Mesenchymal stem cell (in vitro differentiated cells and primary cell): Measurements from ENCODE around the gene GRAMD4.

ENCODE experiments used
- DNase-seq: peaks from one replicate; pipeline ENCODE4 v3.0.0-alpha.2; 2013
- H2AFZ ChIP-seq: one replicate; pipeline ENCODE4 v1.6.1; 2013; ENCODE audit warnings: low read depth, mild to moderate bottlenecking, control low read depth, inconsistent platforms, low read length, moderate library complexity
- H2AK5ac ChIP-seq: 2 replicates; pipeline ENCODE4 v1.6.1; 2013; ENCODE audit warnings: low read length, moderate library complexity, mild to moderate bottlenecking, inconsistent platforms; ENCODE audit not compliant: severe bottlenecking
- H2BK120ac ChIP-seq: one replicate; pipeline ENCODE4 v1.6.1; 2013; ENCODE audit warnings: low read depth, mild to moderate bottlenecking, inconsistent platforms, low read length, moderate library complexity
- H2BK12ac ChIP-seq, 2 experiments: one replicate each; pipeline ENCODE4 v1.6.1; 2013; ENCODE audit warnings: inconsistent platforms in 2 of 2, low read length in 2 of 2, mild to moderate bottlenecking in 2 of 2, moderate library complexity in 2 of 2, control low read depth in 1 of 2
- H2BK15ac ChIP-seq: one replicate; pipeline ENCODE4 v1.6.1; 2013; ENCODE audit warnings: mild to moderate bottlenecking, low read depth, inconsistent platforms; ENCODE audit not compliant: poor library complexity, severe bottlenecking
- H2BK5ac ChIP-seq: 2 replicates; pipeline ENCODE4 v1.6.1; 2013; ENCODE audit warnings: low read depth, mild to moderate bottlenecking, low read length, control low read depth, inconsistent platforms; ENCODE audit not compliant: poor library complexity, severe bottlenecking
- H3K14ac ChIP-seq, 2 experiments: one replicate each; pipeline ENCODE4 v1.6.1; 2013; ENCODE audit warnings: inconsistent platforms in 2 of 2, low read length in 2 of 2, control low read depth in 1 of 2, mild to moderate bottlenecking in 1 of 2, moderate library complexity in 1 of 2
- H3K18ac ChIP-seq, 2 experiments: one replicate each; pipeline ENCODE4 v1.6.1; 2013; ENCODE audit warnings: inconsistent platforms in 2 of 2, low read length in 2 of 2, control low read depth in 1 of 2, low read depth in 1 of 2, mild to moderate bottlenecking in 1 of 2
- H3K23ac ChIP-seq, 2 experiments: one replicate each; pipeline ENCODE4 v1.6.1; 2013; ENCODE audit warnings: inconsistent platforms in 2 of 2, low read length in 2 of 2, mild to moderate bottlenecking in 2 of 2, moderate library complexity in 2 of 2, control low read depth in 1 of 2
- H3K27ac ChIP-seq: 2 replicates; pipeline ENCODE4 v1.5.1; 2013; ENCODE audit warnings: mild to moderate bottlenecking, moderate library complexity, low read length, control low read depth, inconsistent platforms; ENCODE audit not compliant: poor library complexity, severe bottlenecking
- H3K27me3 ChIP-seq, 2 experiments: 2 replicates each; pipeline versions ENCODE4 v1.6.1 to v1.7.0; 2013; ENCODE audit warnings: low read length in 2 of 2, mild to moderate bottlenecking in 2 of 2, moderate library complexity in 2 of 2, control low read depth in 1 of 2, inconsistent platforms in 1 of 2; ENCODE audit not compliant: control insufficient read depth in 1 of 2, insufficient read depth in 1 of 2
- H3K36me3 ChIP-seq, 2 experiments: 2 replicates each; pipeline versions ENCODE4 v1.6.1 to v1.7.0; 2013; ENCODE audit warnings: low read length in 2 of 2, control low read depth in 1 of 2, inconsistent platforms in 1 of 2, low read depth in 1 of 2, mild to moderate bottlenecking in 1 of 2; ENCODE audit not compliant: insufficient read depth in 2 of 2, control insufficient read depth in 1 of 2
- H3K4ac ChIP-seq, 2 experiments: one replicate each; pipeline ENCODE4 v1.6.1; 2013; ENCODE audit warnings: inconsistent platforms in 2 of 2, low read length in 2 of 2, mild to moderate bottlenecking in 2 of 2, moderate library complexity in 2 of 2, control low read depth in 1 of 2, low read depth in 1 of 2
- H3K4me1 ChIP-seq: 2 replicates; pipeline ENCODE4 v1.6.1; 2013; ENCODE audit warnings: low read depth, low read length, control low read depth; ENCODE audit not compliant: control insufficient read depth, insufficient read depth
- H3K4me2 ChIP-seq: 2 replicates; pipeline ENCODE4 v1.6.1; 2013; ENCODE audit warnings: low read length, mild to moderate bottlenecking, inconsistent platforms; ENCODE audit not compliant: poor library complexity, severe bottlenecking
- H3K4me3 ChIP-seq, 2 experiments: 2 replicates each; pipeline versions ENCODE4 v1.5.1 to v1.7.0; 2013; ENCODE audit warnings: low read length in 2 of 2, mild to moderate bottlenecking in 2 of 2, control low read depth in 1 of 2, low read depth in 1 of 2; ENCODE audit not compliant: insufficient read depth in 1 of 2
- H3K79me1 ChIP-seq: replicated peaks from 2 replicates; pipeline ENCODE4 v1.6.1; 2013; ENCODE audit warnings: mild to moderate bottlenecking, control low read depth, low read length, inconsistent platforms; ENCODE audit not compliant: poor library complexity, severe bottlenecking
- H3K9ac ChIP-seq: 2 replicates; pipeline ENCODE4 v1.7.0; 2013; ENCODE audit warnings: mild to moderate bottlenecking, low read length, moderate library complexity
- H3K9me3 ChIP-seq: 2 replicates; pipeline ENCODE4 v1.7.0; 2013; ENCODE audit warnings: mild to moderate bottlenecking, low read length; ENCODE audit not compliant: control insufficient read depth
- H4K8ac ChIP-seq: one replicate; pipeline ENCODE4 v1.6.1; 2013; ENCODE audit warnings: inconsistent platforms, mild to moderate bottlenecking, low read length, moderate library complexity
- H4K91ac ChIP-seq: one replicate; pipeline ENCODE4 v1.6.1; 2013; ENCODE audit warnings: mild to moderate bottlenecking, low read length, inconsistent platforms
- WGBS: methylation state at CpG from one replicate; pipeline ENCODE4 v1.1.7; 2013; ENCODE audit warnings: mixed read lengths; 5-methylcytosine and 5-hydroxymethylcytosine counted together

GRAMD4 gene

DNA sequence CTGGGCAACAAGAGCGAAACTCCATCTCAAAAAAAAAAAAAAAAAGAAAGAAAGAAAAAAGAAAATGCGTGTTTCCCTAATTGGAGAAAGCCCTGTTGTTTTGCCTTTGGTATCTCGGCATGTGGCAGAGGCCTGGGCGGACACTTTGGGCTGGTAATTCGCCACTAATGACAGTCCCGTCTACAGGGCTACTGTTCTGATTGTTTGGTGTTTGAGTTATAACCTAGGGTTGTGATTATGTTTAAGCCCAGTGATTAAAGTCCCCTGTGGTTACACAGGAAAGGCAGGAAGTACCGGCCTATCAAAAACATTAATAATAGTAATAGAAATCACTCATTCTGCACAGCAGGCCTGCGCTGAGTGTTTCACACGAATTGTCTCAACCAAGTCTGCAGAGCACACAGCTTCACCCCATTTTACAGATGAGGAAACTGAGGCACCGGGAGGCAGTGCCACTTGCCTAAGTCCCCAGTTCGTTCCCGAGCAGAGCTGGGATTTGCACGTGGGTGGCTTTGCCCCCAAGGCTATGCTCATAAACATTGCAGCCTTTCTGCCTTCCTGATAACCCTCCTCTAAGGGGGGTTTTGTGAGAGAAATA is 39.1 kb upstream of the GRAMD4 start:
- Histone ChIP-seq H2BK12ac (no peak overlapping the region), H3K14ac (no peak overlapping the region), H3K23ac (no peak overlapping the region), H3K4me2 (no peak overlapping the region), H3K18ac (no peak overlapping the region), H3K27ac (no peak overlapping the region), H2BK120ac (no peak overlapping the region), H3K4me1 (peaks cover 62% of the 10 kb centered on the region), H2AFZ (no peak overlapping the region), H3K36me3 (peaks cover 0 to 4% of the 10 kb centered on the region in 2 experiments), H4K8ac (no peak overlapping the region), H3K79me1 (peaks cover 30% of the 10 kb centered on the region), H3K4me3 (no peak overlapping the region), H2BK15ac (no peak overlapping the region), H3K9me3 (no peaks in the 10 kb centered on the region), H3K9ac (no peak overlapping the region), H2AK5ac (no peak overlapping the region), H3K27me3 (no peaks in the 10 kb centered on the region), H2BK5ac (no peak overlapping the region), H4K91ac (no peak overlapping the region), H3K4ac (no peak overlapping the region)
- 90% methylated on average over 12 of the region's 13 CpGs for WGBS
- DNase-seq: no peak

DNA sequence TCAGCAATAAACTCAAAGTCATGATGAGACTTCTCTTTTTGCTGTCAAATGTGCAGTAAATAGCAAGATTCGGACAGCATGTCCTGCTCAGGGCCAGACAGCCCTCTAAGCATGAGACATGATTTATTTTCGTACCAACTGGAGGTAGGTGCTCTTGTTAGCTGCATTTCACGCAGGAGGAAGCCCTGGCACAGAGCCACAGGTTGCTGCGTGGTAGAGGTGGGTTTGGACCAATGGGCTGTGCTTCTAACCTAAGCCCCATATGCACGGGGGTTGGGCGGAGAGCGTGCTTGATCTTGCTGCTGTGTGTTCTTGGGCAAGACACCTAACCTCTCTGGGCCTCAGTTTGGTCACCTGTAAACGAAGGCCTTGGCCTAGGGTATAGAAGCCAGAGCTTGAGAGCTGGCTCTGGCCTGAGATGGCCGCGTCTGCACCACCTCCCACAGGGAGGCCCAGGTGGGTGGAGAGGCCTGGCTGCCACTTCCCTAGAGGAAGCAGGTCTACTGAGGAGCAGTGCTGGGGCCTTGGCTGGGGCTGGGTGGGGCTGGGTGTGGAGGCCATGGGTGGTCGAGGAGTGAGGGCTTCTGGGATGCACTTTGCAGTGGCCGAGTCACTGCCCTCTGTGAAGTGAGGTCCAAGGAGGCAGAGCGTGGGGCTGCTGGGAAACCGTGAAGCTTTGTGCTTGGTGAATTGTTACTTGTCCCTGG is 38.5 kb upstream of the GRAMD4 start:
- Histone ChIP-seq H3K27me3 (no peaks in the 10 kb centered on the region), H2BK15ac (no peak overlapping the region), H3K14ac (no peak overlapping the region), H3K23ac (no peak overlapping the region), H3K4ac (no peak overlapping the region), H2AFZ (no peak overlapping the region), H3K4me2 (no peak overlapping the region), H3K9ac (no peak overlapping the region), H3K27ac (no peak overlapping the region), H4K91ac (no peak overlapping the region), H3K4me1 (peaks cover 59% of the 10 kb centered on the region), H3K4me3 (no peak overlapping the region), H3K79me1 (peaks cover 33% of the 10 kb centered on the region), H2AK5ac (peak overlapping the region; percentile 47), H3K9me3 (no peaks in the 10 kb centered on the region), H2BK120ac (no peak overlapping the region), H4K8ac (no peak overlapping the region), H3K36me3 (peaks cover 0 to 4% of the 10 kb centered on the region in 2 experiments), H2BK12ac (no peak overlapping the region), H3K18ac (no peak overlapping the region), H2BK5ac (no peak overlapping the region)
- WGBS: 80% methylated on average over 14 of the region's 14 CpGs
- DNase-seq: no peak

DNA sequence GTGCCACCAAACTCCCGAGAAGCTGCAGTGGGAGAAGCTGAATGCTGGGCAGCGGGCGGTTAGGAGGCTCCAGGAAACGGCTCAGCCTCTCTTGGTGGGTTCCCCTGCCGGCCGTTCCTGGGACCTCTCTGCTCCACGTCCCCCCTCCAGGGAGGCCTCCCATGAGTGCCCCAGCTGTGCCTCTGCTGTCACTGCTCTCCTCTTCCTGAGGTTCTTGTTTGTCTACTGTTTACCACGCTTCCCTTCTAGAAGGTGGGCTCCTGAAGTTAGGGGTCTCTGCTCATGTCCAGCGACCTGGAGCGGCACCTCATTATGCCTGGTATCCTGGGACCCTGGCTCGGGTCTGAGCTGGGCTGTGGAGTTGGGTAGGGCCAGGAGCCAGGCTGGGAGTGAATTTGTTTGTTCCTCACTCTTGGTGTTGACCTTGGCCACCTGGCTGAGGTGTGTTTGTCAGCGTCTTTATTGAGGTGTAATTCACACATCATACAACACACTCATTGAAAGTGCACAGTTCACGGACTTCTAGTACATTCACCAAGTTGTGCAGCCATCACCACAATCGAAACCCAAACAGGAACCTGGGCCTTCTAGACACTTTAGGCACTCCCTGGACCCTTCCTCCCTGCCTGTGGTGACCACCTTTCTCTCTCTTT is 37.8 kb upstream of the GRAMD4 start:
- Histone ChIP-seq H3K23ac (no peak overlapping the region), H3K79me1 (peaks cover 38% of the 10 kb centered on the region), H3K4me1 (peaks cover 67% of the 10 kb centered on the region), H2BK12ac (no peak overlapping the region), H2AFZ (no peak overlapping the region), H2AK5ac (no peak overlapping the region), H3K27me3 (no peaks in the 10 kb centered on the region), H3K9me3 (no peaks in the 10 kb centered on the region), H2BK5ac (no peak overlapping the region), H4K8ac (no peak overlapping the region), H3K4me2 (no peak overlapping the region), H4K91ac (no peak overlapping the region), H3K36me3 (peaks cover 0 to 4% of the 10 kb centered on the region in 2 experiments), H3K18ac (no peak overlapping the region), H2BK15ac (no peak overlapping the region), H3K27ac (no peak overlapping the region), H3K4me3 (no peak overlapping the region), H2BK120ac (no peak overlapping the region), H3K14ac (no peak overlapping the region), H3K9ac (no peak overlapping the region), H3K4ac (no peak overlapping the region)
- DNase-seq: no peak
- 89% methylated on average over 13 of the region's 14 CpGs for WGBS

DNA sequence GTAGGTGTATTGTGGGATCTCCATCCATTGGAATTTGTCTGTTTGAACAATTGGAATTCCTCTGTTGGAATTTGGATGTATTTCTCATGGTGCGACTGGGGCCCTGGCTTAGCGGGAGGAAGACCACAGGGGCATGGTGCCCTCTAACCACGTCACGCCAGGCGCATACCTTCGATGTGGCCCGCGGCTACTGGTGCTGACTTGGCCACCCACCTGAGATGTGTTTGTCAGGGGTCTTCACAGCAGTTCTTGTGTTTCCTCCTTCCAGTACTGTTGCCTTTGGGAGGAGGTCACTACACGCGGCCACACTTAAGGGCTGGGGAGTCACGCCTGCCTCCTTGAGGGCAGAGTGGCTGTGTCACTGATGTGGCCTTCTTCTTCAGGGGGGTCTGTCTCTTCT is 36.6 kb upstream of the GRAMD4 start:
- no peak overlapping the region for H2AFZ ChIP-seq
- WGBS: 96% methylated on average over 11 of the region's 11 CpGs
- H3K4me3 ChIP-seq: no peak overlapping the region
- no peak overlapping the region for H3K23ac ChIP-seq
- H3K14ac ChIP-seq: no peak overlapping the region
- peak overlapping the region; percentile 8 for H2AK5ac ChIP-seq
- no peak overlapping the region for H2BK120ac ChIP-seq
- H4K91ac ChIP-seq: no peak overlapping the region
- H3K27ac ChIP-seq: no peak overlapping the region
- no peak overlapping the region for H2BK15ac ChIP-seq
- no peak overlapping the region for H2BK12ac ChIP-seq
- no peak overlapping the region for H4K8ac ChIP-seq
- H3K9ac ChIP-seq: no peak overlapping the region
- H3K4me2 ChIP-seq: no peak overlapping the region
- H3K27me3 ChIP-seq: peaks cover 0 to 2% of the 10 kb centered on the region in 2 experiments
- H3K18ac ChIP-seq: no peak overlapping the region
- DNase-seq: no peak
- no peak overlapping the region for H3K4ac ChIP-seq
- H3K36me3 ChIP-seq: peaks cover 0 to 4% of the 10 kb centered on the region in 2 experiments
- H3K79me1 ChIP-seq: peaks cover 39% of the 10 kb centered on the region
- H3K9me3 ChIP-seq: no peaks in the 10 kb centered on the region
- no peak overlapping the region for H2BK5ac ChIP-seq
- H3K4me1 ChIP-seq: peaks cover 65% of the 10 kb centered on the region
